Measurements from ENCODE around the gene MED12L. TPM values are rescaled to one million over a fixed set of nuclear protein-coding genes. Genes with fewer than 3 reads are reported as not detected.

MED12L gene
- total RNA-seq, 3 donors from 2014 or later, result 0.48 to 1.6 (median 1.6) TPM

GRCh38 chr3:151293127-151293526 is 207.7 kb downstream of the MED12L start:
- intact Hi-C loops (cut with DNase I; ENCODE audit: low total_unique reads), result no loop called here
- no peaks in the 10 kb centered on the region for H3K9me3 ChIP-seq
- no peaks in the 10 kb centered on the region for H3K27me3 ChIP-seq
- H3K36me3 ChIP-seq, result no peaks in the 10 kb centered on the region
- no peak overlapping the region for H3K27ac ChIP-seq
- TF ChIP-seq, protein P1, sequence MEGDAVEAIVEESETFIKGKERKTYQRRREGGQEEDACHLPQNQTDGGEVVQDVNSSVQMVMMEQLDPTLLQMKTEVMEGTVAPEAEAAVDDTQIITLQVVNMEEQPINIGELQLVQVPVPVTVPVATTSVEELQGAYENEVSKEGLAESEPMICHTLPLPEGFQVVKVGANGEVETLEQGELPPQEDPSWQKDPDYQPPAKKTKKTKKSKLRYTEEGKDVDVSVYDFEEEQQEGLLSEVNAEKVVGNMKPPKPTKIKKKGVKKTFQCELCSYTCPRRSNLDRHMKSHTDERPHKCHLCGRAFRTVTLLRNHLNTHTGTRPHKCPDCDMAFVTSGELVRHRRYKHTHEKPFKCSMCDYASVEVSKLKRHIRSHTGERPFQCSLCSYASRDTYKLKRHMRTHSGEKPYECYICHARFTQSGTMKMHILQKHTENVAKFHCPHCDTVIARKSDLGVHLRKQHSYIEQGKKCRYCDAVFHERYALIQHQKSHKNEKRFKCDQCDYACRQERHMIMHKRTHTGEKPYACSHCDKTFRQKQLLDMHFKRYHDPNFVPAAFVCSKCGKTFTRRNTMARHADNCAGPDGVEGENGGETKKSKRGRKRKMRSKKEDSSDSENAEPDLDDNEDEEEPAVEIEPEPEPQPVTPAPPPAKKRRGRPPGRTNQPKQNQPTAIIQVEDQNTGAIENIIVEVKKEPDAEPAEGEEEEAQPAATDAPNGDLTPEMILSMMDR (IDR thresholded peaks at IDR 0.05), result no peak
- DNase-seq (ENCODE audit: low spot score in 2 of 2), result no peak
- H3K4me3 ChIP-seq, result no peak overlapping the region
- H3K4me1 ChIP-seq, result no peaks in the 10 kb centered on the region

- TF ChIP-seq POLR2AphosphoS5 (IDR thresholded peaks at IDR 0.05) (no peak), POLR2A (IDR thresholded peaks at IDR 0.05) (no peak)
- TF ChIP-seq, protein P1 (IDR thresholded peaks at IDR 0.05), result no peak
- no peaks in the 10 kb centered on the region for H3K9me3 ChIP-seq
- intact Hi-C loops (cut with DNase I; ENCODE audit: low total_unique reads), result no loop called here
- H3K27ac ChIP-seq, result no peak overlapping the region
- no peaks in the 10 kb centered on the region for H3K27me3 ChIP-seq
- H3K4me3 ChIP-seq, result no peak overlapping the region
- no peaks in the 10 kb centered on the region for H3K4me1 ChIP-seq
- no peak for DNase-seq (ENCODE audit: low spot score in 2 of 2)
- H3K36me3 ChIP-seq, result no peaks in the 10 kb centered on the region
These were observed 210.8 kb downstream of the MED12L start for GRCh38 chr3:151296226-151296625.

GRCh38 chr3:151297429-151297828 is 212.0 kb downstream of the MED12L start:
- TF ChIP-seq, protein P1 (IDR thresholded peaks at IDR 0.05), result no peak
- TF ChIP-seq POLR2AphosphoS5 (IDR thresholded peaks at IDR 0.05) (no peak), POLR2A (IDR thresholded peaks at IDR 0.05) (no peak)

GRCh38 chr3:151299006-151299405 is 213.5 kb downstream of the MED12L start:
- TF ChIP-seq, protein P1 (IDR thresholded peaks at IDR 0.05), result no peak
- TF ChIP-seq POLR2A (IDR thresholded peaks at IDR 0.05) (no peak), POLR2AphosphoS5 (IDR thresholded peaks at IDR 0.05) (no peak)
- H3K36me3 ChIP-seq, result no peaks in the 10 kb centered on the region
- H3K27ac ChIP-seq, result no peak overlapping the region
- H3K4me3 ChIP-seq, result no peak overlapping the region
- no peaks in the 10 kb centered on the region for H3K27me3 ChIP-seq
- no peaks in the 10 kb centered on the region for H3K9me3 ChIP-seq
- intact Hi-C loops (cut with DNase I; ENCODE audit: low total_unique reads), result no loop called here
- H3K4me1 ChIP-seq, result no peaks in the 10 kb centered on the region
- no peak for DNase-seq (ENCODE audit: low spot score in 2 of 2)

More at GRCh38 chr3:151297429-151297828, 212.0 kb downstream of the MED12L start:
- Histone ChIP-seq H3K27ac (no peak overlapping the region), H3K27me3 (no peaks in the 10 kb centered on the region), H3K4me1 (no peaks in the 10 kb centered on the region), H3K9me3 (no peaks in the 10 kb centered on the region), H3K4me3 (no peak overlapping the region), H3K36me3 (no peaks in the 10 kb centered on the region)
- intact Hi-C loops (cut with DNase I; ENCODE audit: low total_unique reads), result no loop called here
- no peak for DNase-seq (ENCODE audit: low spot score in 2 of 2)

GRCh38 chr3:151300539-151300938 is 215.1 kb downstream of the MED12L start:
- H3K27me3 ChIP-seq, result no peaks in the 10 kb centered on the region
- H3K9me3 ChIP-seq, result no peaks in the 10 kb centered on the region
- no peak for TF ChIP-seq POLR2AphosphoS5 (IDR thresholded peaks at IDR 0.05)
- no peak for TF ChIP-seq POLR2A (IDR thresholded peaks at IDR 0.05)
- TF ChIP-seq, protein P1 (IDR thresholded peaks at IDR 0.05), result no peak
- peaks cover 0 to 2% of the 10 kb centered on the region in 2 donors for H3K4me1 ChIP-seq
- intact Hi-C loops (cut with DNase I; ENCODE audit: low total_unique reads), result no loop called here
- no peaks in the 10 kb centered on the region for H3K36me3 ChIP-seq
- DNase-seq (ENCODE audit: low spot score in 2 of 2), result no peak
- no peak overlapping the region for H3K27ac ChIP-seq
- no peak overlapping the region for H3K4me3 ChIP-seq

Measured in breast epithelium (tissue), 4 donors.